Transverse colon (tissue), 3 donors: ENCODE results near the gene TRUB1.

ENCODE experiments used
- POLR2A ChIP-seq: fragments of 450-650 bp; IDR thresholded peaks from one replicate; pipeline ENCODE4 v1.6.1; 2016; ENCODE audit warnings: antibody characterized with exemption, mild to moderate bottlenecking, moderate library complexity
- POLR2AphosphoS5 ChIP-seq, 3 donors: sonication (generic); formaldehyde crosslinking; IDR thresholded peaks; one replicate each; pipeline ENCODE4 v1.6.1; 2016; ENCODE audit warnings: antibody characterized with exemption in 3 of 3

- no peak for TF ChIP-seq POLR2A
- no peak for TF ChIP-seq POLR2AphosphoS5 (IDR thresholded peaks at IDR 0.05)
These were observed 80.4 kb downstream of the TRUB1 start for GRCh38 chr10:115018185-115018931.
